A673 (cell line): ENCODE measurements around the gene ERGIC2. TPM values are rescaled to one million over a fixed set of nuclear protein-coding genes. Genes with fewer than 3 reads are reported as not detected.

ENCODE experiments used
- BruUV-seq: library from RNA; stranded (reverse); fragments of 400-500 nt; replicated peaks from 2 replicates; lab custom pipeline; 2021; lab: Mats Ljungman, UMichigan
- CTCF ChIA-PET: fragments of 300-600 bp; sonication (Branson Sonifier 250); formaldehyde crosslinking; loops from one replicate; lab custom pipeline; 2022; ENCODE audit warnings: antibody characterized with exemption; lab: Charles Lee
- POLR2A ChIA-PET: fragments of 300-600 bp; sonication (Branson Sonifier 250); formaldehyde crosslinking; loops from one replicate; lab custom pipeline; 2022; ENCODE audit warnings: antibody characterized with exemption; ENCODE audit not compliant: low non-redundant PET; lab: Charles Lee
- DNase-seq: peaks from one replicate; pipeline ENCODE4 v3.0.0-alpha.2; 2015; ENCODE audit warnings: low spot score
- H3K27ac ChIP-seq: fragments of 200-600 bp; sonication (generic); 2 replicates; pipeline ENCODE4 v1.5.1; 2016; ENCODE audit warnings: mixed run types, low read depth, mild to moderate bottlenecking, mixed read lengths, antibody characterized with exemption, low read length; ENCODE audit not compliant: poor library complexity, severe bottlenecking
- H3K27me3 ChIP-seq: fragments of 200-600 bp; sonication (generic); replicated peaks from 2 replicates; pipeline ENCODE4 v1.6.1; 2017; ENCODE audit warnings: mixed run types, low read depth, mild to moderate bottlenecking, mixed read lengths, antibody characterized with exemption, low read length; ENCODE audit not compliant: insufficient read depth, poor library complexity
- H3K36me3 ChIP-seq: fragments of 200-600 bp; sonication (generic); 2 replicates; pipeline ENCODE4 v1.6.1; 2016; ENCODE audit warnings: mixed run types, mild to moderate bottlenecking, mixed read lengths, antibody characterized with exemption, low read length; ENCODE audit not compliant: insufficient read depth, poor library complexity, severe bottlenecking
- H3K4me1 ChIP-seq: fragments of 200-600 bp; sonication (generic); 2 replicates; pipeline ENCODE4 v1.6.1; 2017; ENCODE audit warnings: mixed run types, mild to moderate bottlenecking, mixed read lengths, antibody characterized with exemption, low read length; ENCODE audit not compliant: insufficient read depth, poor library complexity, severe bottlenecking
- H3K4me3 ChIP-seq: fragments of 200-600 bp; sonication (generic); 2 replicates; pipeline ENCODE4 v1.5.1; 2016; ENCODE audit warnings: low read depth, mixed run types, mild to moderate bottlenecking, mixed read lengths, low read length; ENCODE audit not compliant: poor library complexity, severe bottlenecking
- H3K9me3 ChIP-seq: fragments of 200-600 bp; sonication (generic); 2 replicates; pipeline ENCODE4 v1.6.1; 2016; ENCODE audit warnings: mixed run types, low read depth, mild to moderate bottlenecking, mixed read lengths, antibody characterized with exemption, low read length; ENCODE audit not compliant: poor library complexity, severe bottlenecking
- CTCF ChIP-seq: fragments of 300-800, 200-600 bp; sonication (generic); conservative IDR thresholded peaks from 2 replicates; pipeline ENCODE4 v1.5.1; 2017; ENCODE audit warnings: low read depth, mild to moderate bottlenecking, antibody characterized with exemption, low read length, moderate library complexity, mixed read lengths
- EZH2 ChIP-seq: fragments of 200-600 bp; sonication (generic); IDR thresholded peaks from 2 replicates; pipeline ENCODE4 v1.6.1; 2017; ENCODE audit warnings: borderline replicate concordance, low read depth, mild to moderate bottlenecking, mixed read lengths, antibody characterized with exemption, low read length; ENCODE audit not compliant: poor library complexity, severe bottlenecking
- intact Hi-C: fragments of 100-400 bp; cut with micrococcal nuclease; formaldehyde crosslinking; loops from one replicate; pipeline ENCODE4 v1.10.0; 2022; ENCODE audit not compliant: unreplicated experiment
- total RNA-seq: library from RNA; stranded (reverse); gene quantifications from 2 replicates; pipeline ENCODE4 v1.2.3, GENCODE V29; 2021

The ERGIC2 gene
- total RNA-seq, 1 experiment from 2014 or later, result 89.1 TPM

GRCh38 chr12:29414368-29414767 lies 33.4 kb upstream of the ERGIC2 start:
- TF ChIP-seq CTCF (no peak), EZH2 (no peak)
- intact Hi-C loops, result no loop called here
- ChIA-PET POLR2A (no interaction called here), CTCF (no interaction called here)
- H3K27me3 ChIP-seq, result peaks cover 25% of the 10 kb centered on the region
- H3K36me3 ChIP-seq, result no peaks in the 10 kb centered on the region
- DNase-seq, result no peak
- no peak overlapping the region for H3K4me3 ChIP-seq
- H3K4me1 ChIP-seq, result no peaks in the 10 kb centered on the region
- no peak overlapping the region for H3K27ac ChIP-seq
- BruUV-seq, result no TSS peak
- H3K9me3 ChIP-seq, result no peaks in the 10 kb centered on the region

GRCh38 chr12:29405561-29405960 lies 24.6 kb upstream of the ERGIC2 start:
- intact Hi-C loops, result no loop called here
- no TSS peak for BruUV-seq

GRCh38 chr12:29403991-29404390 lies 23.0 kb upstream of the ERGIC2 start:
- H3K4me1 ChIP-seq, result no peaks in the 10 kb centered on the region
- intact Hi-C loops, result no loop called here
- H3K9me3 ChIP-seq, result no peaks in the 10 kb centered on the region
- H3K27me3 ChIP-seq, result no peaks in the 10 kb centered on the region
- no peak for DNase-seq
- BruUV-seq, result no TSS peak
- ChIA-PET CTCF (no interaction called here), POLR2A (no interaction called here)
- no peak for TF ChIP-seq EZH2
- no peaks in the 10 kb centered on the region for H3K36me3 ChIP-seq
- H3K27ac ChIP-seq, result no peak overlapping the region
- no peak overlapping the region for H3K4me3 ChIP-seq

More at GRCh38 chr12:29405561-29405960, 24.6 kb upstream of the ERGIC2 start:
- ChIA-PET CTCF (no interaction called here), POLR2A (no interaction called here)
- no peak for TF ChIP-seq CTCF
- Histone ChIP-seq H3K27ac (no peak overlapping the region), H3K4me1 (no peaks in the 10 kb centered on the region), H3K9me3 (no peaks in the 10 kb centered on the region), H3K36me3 (no peaks in the 10 kb centered on the region), H3K4me3 (no peak overlapping the region), H3K27me3 (no peaks in the 10 kb centered on the region)
- DNase-seq, result no peak

- intact Hi-C loops, result no loop called here
- Histone ChIP-seq H3K27ac (no peak overlapping the region), H3K4me1 (no peaks in the 10 kb centered on the region), H3K27me3 (no peaks in the 10 kb centered on the region), H3K9me3 (no peaks in the 10 kb centered on the region), H3K4me3 (no peak overlapping the region), H3K36me3 (no peaks in the 10 kb centered on the region)
- DNase-seq, result no peak
- BruUV-seq, result no TSS peak
- ChIA-PET POLR2A (no interaction called here), CTCF (no interaction called here)
- TF ChIP-seq EZH2, result no peak
Observed at GRCh38 chr12:29402437-29402836, 21.5 kb upstream of the ERGIC2 start.
